DMS53 treated with DMSO at 0.1 percent for 48 hours (cell line): ENCODE measurements around the gene NECTIN1.

Source experiments
- DNase-seq: peaks from one replicate; lab custom pipeline; 2025; ENCODE audit not compliant: unreplicated experiment; lab: John Stamatoyannopoulos, UW

NECTIN1 gene

DNA sequence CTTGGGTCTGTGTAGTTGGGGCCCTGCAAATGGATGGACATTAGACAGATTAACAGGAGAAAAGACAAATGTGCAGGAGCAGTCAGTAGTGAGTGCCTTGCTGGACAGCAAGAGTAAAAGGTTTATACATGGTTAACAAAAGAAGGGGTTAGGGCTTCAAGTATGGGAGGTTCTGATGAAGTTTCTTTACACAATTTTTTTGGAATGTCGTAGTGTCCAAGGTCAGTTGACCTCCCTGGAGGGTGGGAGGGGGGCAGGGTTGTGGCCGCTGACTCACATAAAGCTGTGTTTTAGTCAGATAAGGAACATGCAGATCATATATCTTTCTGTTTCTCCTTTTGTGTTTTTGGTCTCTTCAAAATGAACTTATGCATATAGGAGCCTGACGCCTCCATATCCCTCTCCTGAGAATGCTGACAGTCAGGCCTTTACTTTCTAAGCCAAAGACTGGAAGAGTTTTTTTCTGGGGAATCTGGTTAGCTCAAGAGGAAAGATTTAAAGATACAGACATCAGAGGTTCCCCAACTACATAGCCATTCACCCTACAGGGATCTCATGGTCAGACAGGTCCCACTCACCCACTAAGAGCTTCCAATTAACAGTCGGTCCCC lies 134.3 kb downstream of the NECTIN1 start:
- DNase-seq = no peak

GRCh38 chr11:119593346-119593745 lies 135.7 kb downstream of the NECTIN1 start:
- no peak for DNase-seq

GRCh38 chr11:119592642-119593041 lies 136.4 kb downstream of the NECTIN1 start:
- DNase-seq = no peak

GRCh38 chr11:119591836-119592310 lies 137.1 kb downstream of the NECTIN1 start:
- no peak for DNase-seq

GRCh38 chr11:119590651-119591351 lies 138.2 kb downstream of the NECTIN1 start:
- no peak for DNase-seq

DNA sequence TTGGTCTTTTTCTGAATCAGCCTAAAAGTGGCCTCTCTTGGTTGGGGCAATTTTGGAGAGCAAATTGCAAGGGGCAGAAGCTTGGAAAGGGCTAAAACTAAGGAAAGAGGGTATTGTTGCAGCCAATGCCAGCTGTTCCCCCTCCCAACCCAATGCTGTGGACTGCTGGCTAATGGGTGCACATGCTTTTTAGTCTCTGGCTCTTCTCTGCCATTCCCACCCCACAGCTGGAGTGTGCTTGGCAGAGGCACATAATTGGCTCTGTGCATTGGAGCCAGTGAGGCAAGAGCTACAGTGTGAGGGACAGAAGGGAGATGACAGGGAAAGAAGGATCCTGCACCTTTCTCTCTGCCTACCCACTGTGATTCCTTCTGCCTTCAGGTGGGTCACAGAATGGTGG lies 140.0 kb downstream of the NECTIN1 start:
- no peak for DNase-seq
